ENCODE data around the gene MS4A2.

DNA sequence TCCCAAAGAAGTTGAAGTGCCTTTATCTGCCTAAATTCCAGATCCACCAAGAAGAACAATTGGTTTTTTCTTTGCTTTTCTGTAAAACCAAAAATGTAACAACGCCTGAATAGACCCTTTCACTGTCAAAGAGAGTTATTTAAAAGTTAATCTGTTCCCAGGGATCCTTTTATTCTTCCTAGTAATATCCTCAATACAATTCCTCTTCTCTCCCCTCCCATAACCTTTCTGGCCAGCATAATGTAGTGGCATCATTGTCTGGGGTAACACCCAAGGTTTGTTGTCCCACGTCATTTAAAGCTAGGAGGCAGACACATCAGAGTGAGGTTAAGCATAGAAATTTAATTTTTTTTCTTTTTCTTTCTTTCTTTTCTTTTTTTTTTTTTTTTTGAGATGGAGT, 39.9 kb downstream of the MS4A2 start:
- TF ChIP-seq YY1 (IDR thresholded peaks at IDR 0.05; ENCODE audit: low read depth), result no peak
- TF ChIP-seq RAD21 (IDR thresholded peaks at IDR 0.05; ENCODE audit: low read depth), result no peak
- TF ChIP-seq EGR1 (IDR thresholded peaks at IDR 0.05), result no peak

Measured in Ishikawa (cell line).